NCI-H128 (cell line): ENCODE measurements around the gene TMEM156.
"Not testable (repeated sequence)": the region's sequence is repeated elsewhere in the genome, so short reads cannot be mapped to it uniquely, and the experiment has no call there.

ENCODE experiments used
- DNase-seq: peaks from one replicate; lab custom pipeline; 2025; ENCODE audit not compliant: unreplicated experiment; lab: John Stamatoyannopoulos, UW

The TMEM156 gene

GRCh38 chr4:38958453-38959190 lies 73.6 kb downstream of the TMEM156 start:
- no peak for DNase-seq

- no peak for DNase-seq
Measured at GRCh38 chr4:38957893-38958292, 74.3 kb downstream of the TMEM156 start.

- no peak for DNase-seq
Measured at GRCh38 chr4:38957261-38957815, 74.9 kb downstream of the TMEM156 start.

GRCh38 chr4:38955957-38956356 lies 76.3 kb downstream of the TMEM156 start:
- DNase-seq: no peak

GRCh38 chr4:38954727-38955126 lies 77.5 kb downstream of the TMEM156 start:
- DNase-seq: no peak

- DNase-seq: no peak
Measured at GRCh38 chr4:38952017-38952416, 80.2 kb downstream of the TMEM156 start.

GRCh38 chr4:38951598-38951997 lies 80.6 kb downstream of the TMEM156 start:
- DNase-seq: no peak

GRCh38 chr4:38950734-38951133 lies 81.5 kb downstream of the TMEM156 start:
- no peak for DNase-seq

GRCh38 chr4:38950159-38950558 lies 82.0 kb downstream of the TMEM156 start:
- no peak for DNase-seq

- DNase-seq: no peak
Measured at GRCh38 chr4:38949411-38950051, 82.7 kb downstream of the TMEM156 start.

GRCh38 chr4:38948551-38948950 lies 83.7 kb downstream of the TMEM156 start:
- DNase-seq: no peak

GRCh38 chr4:38946919-38947318 lies 85.3 kb downstream of the TMEM156 start:
- no peak for DNase-seq

- DNase-seq: no peak
Measured at GRCh38 chr4:38944440-38944839, 87.8 kb downstream of the TMEM156 start.

GRCh38 chr4:38943343-38943742 lies 88.9 kb downstream of the TMEM156 start:
- no peak for DNase-seq

- DNase-seq: not testable (repeated sequence)
Measured at GRCh38 chr4:38941906-38942305, 90.3 kb downstream of the TMEM156 start.

- no peak for DNase-seq
Measured at GRCh38 chr4:38940476-38940875, 91.7 kb downstream of the TMEM156 start.

GRCh38 chr4:38939165-38939564 lies 93.0 kb downstream of the TMEM156 start:
- no peak for DNase-seq

- no peak for DNase-seq
Measured at GRCh38 chr4:38935391-38936073, 96.7 kb downstream of the TMEM156 start.

GRCh38 chr4:38931125-38931524 lies 101.1 kb downstream of the TMEM156 start:
- DNase-seq: no peak

GRCh38 chr4:38930707-38931106 lies 101.5 kb downstream of the TMEM156 start:
- no peak for DNase-seq

GRCh38 chr4:38930204-38930603 lies 102.0 kb downstream of the TMEM156 start:
- DNase-seq: no peak

GRCh38 chr4:38928974-38929373 lies 103.2 kb downstream of the TMEM156 start:
- DNase-seq: no peak
